Stimulated activated CD8-positive, alpha-beta memory T cell treated with anti-CD3 and anti-CD28 coated beads, Interleukin-2, amount 100 ng/mL, for 1 hour (primary cell): ENCODE results near the gene SGO2.
"Not testable (repeated sequence)": the region's sequence is repeated elsewhere in the genome, so short reads cannot be mapped to it uniquely, and the experiment has no call there.

Source experiments
- DNase-seq, 2 donors: peaks; one replicate each; pipeline ENCODE4 v3.0.0-alpha.2; 2020; ENCODE audit warnings: low read depth in 2 of 2

SGO2 gene

DNA sequence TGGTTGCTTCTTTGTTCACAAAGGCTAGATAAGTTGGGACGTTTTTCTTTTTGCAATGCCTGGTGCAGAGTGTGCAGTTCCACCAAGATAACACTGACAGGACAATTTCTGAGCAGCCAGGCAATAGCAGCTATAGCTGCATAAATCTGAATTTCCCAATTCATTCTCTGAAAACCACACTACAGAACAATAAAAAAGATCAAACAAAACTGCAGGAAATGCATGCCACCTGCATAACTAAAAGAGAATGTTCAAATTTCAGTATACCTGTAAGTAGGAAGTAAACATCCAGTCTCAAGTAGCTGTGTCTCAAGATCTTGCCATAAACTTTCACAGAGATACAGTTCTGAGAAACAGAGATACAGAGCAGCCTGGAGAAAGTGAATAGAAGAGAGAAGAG lies 10.9 kb upstream of the SGO2 start:
- DNase-seq, result no peak

- no peak for DNase-seq
These were observed 2.8 kb upstream of the SGO2 start for GRCh38 chr2:200523158-200523557.

DNA sequence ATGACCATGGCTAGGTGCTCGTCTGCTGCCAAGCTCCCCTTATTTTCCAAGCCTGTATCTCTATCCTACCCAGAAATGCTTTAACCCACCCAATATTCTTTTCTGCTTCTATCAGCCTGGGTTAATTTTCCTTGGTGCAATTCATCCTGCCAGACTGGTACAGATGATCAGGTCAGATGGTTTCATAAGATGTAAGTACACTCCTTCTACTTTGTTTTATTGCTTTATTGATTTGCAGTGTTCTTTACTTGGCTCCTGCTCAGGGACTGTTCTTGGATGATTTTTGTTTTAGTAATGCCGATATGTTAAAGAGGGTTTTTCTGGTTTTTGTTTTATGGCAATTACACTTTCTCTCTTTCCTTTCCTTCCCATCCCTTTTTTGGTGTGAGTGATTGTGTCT lies 2.4 kb upstream of the SGO2 start:
- no peak for DNase-seq

- no peak for DNase-seq
These were observed 941 bp upstream of the SGO2 start for GRCh38 chr2:200525066-200525465.

DNA sequence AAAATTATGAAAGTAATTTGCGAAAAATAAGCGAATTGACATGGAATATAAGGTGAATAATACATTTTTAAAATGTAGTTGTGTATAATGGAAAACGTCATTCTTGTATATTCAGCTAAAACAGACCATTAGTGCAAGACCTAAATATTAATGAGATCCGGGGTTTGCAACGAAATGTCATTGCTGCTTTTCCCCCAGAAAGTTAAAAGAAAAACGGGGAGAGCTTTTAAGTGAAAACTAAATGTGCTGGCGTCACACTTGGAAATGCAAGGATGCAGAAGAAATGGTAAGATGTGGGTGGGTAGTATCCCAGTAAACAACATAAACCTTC lies 491 bp upstream of the SGO2 start:
- DNase-seq, result no peak

- no peak for DNase-seq
These were observed 2.2 kb downstream of the SGO2 start for GRCh38 chr2:200528228-200528627.

DNA sequence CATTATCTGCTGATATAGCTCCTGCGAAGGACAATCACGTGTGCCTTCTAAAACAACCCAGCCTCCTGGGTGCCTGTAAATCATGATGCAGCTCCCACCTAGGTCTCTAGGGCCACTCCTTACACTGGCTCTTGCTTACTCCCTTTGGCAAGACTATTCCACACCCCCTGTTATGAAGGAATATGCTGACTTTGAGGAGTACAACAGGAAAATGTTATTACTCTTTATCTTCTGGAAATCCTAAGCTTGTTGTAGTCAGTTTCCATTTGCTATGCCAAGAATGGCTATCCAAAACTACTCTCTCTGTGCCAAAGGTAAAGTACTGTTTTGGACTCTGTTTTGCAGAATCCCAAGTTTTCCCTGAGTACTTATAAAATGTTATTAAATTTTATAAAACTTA lies 7.7 kb downstream of the SGO2 start:
- no peak for DNase-seq

GRCh38 chr2:200534572-200534971 lies 8.6 kb downstream of the SGO2 start:
- no peak for DNase-seq

DNA sequence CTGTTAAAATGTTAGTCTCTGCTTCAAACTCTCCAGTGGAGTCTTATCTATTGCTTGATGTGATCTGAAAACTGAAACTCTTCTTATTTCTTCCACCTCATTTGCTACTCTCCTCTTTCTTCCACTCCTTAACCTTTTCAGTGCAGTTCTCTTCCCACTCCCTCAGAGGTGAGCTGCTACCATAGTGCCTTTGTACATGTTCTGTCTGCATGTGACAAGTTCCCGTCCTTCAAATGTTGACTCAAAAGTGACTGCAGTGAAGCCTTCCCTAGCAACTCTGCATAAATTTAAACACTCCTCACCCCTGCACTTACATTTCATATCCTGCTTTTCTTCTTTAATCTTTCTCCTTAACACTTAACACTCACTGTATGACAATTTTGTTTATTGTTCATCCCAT lies 12.1 kb downstream of the SGO2 start:
- DNase-seq, result no peak

DNA sequence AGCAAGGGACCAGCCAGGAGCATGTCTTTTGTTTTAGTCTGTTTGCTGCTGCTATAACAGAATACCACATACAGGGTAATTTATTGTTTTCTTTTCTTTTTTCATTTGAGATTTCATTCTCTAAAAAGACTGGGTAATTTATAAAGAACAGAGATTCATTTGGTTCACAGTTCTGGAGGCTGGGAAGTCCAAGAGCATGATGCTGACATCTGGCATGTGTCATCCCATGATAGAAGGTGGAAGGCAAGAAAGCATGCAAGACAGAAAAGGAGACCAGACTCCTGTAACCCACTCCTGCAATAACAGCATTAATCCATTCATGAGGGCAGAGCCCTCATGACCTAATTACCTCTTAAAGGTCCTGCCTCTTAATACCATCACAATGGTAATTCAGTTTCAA lies 14.8 kb downstream of the SGO2 start:
- no peak for DNase-seq

DNA sequence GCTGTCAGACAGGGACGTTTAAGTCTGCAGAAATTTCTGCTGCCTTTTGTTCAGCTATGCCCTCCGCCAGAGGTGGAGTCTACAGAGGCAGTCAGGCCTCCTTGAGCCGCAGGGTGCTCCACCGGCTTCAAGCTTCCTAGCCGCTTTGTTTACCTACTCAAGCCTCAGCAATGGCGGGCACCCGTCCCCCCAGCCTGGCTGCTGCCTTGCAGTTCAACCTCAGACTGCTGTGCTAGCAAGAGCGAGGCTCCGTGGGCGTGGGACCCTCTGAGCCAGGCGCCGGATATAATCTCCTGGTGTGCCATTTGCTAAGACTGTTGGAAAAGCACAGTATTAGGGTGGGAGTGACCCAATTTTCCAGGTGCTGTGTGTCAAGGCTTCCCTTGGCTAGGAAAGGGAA lies 40.6 kb downstream of the SGO2 start:
- DNase-seq, result not testable (repeated sequence)

DNA sequence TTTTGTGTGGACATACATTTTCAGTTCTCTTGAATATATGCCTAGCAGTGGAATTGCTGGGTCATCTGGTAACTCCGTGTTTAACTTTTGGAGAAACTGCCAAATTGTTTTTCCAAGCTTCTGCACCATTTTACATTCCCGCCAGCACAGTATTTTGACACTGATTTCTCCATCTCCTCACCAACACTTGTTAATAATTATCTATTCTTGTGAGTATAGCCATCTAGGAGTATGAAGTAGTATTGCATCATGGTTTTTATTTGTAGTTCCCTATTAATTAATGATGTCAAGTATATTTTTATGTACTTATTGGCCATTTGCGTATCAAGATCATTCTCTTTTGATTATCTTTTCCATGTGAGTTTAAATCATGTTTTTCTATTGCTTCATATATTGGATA lies 41.9 kb downstream of the SGO2 start:
- no peak for DNase-seq

GRCh38 chr2:200575957-200576356 lies 50.0 kb downstream of the SGO2 start:
- DNase-seq, result no peak

DNA sequence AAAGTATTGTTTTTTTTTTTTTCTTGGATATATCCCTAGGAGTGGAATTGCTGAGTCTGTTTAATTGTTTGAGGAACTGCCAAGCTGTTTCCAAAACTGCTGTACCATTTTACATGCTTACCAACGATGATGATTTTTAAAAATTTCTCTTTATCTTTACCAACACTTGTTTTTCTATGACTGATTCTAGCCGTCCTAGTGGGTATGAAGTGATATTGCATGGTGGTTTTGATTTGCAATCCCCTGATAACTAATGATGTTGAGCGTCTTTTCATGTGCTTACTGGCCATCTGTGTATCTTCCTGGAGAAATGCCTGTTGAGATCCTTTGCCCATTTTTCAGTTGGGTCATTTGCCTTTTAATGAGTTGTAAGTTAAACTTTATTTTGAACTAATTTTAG lies 51.0 kb downstream of the SGO2 start:
- no peak for DNase-seq

GRCh38 chr2:200578778-200579177 lies 52.8 kb downstream of the SGO2 start:
- no peak for DNase-seq

DNA sequence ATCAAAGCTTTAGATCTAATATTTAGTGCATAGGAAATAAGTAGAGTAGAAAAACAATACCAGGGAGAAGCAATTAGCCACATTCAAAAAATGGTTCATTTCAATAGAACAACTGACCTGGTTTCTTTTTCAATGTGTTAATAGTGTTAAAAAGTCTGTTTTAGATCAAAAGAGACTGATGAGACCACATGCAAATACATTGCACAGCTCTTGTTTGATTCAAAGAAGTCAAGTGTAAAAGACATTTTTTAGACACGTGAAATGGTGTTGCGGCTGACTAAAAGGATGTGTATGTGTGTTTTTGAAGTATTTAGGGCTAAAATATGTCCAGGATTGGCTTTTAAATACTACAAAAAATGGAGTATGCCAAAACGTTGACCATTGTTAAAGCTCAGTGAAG lies 58.6 kb downstream of the SGO2 start:
- no peak for DNase-seq

DNA sequence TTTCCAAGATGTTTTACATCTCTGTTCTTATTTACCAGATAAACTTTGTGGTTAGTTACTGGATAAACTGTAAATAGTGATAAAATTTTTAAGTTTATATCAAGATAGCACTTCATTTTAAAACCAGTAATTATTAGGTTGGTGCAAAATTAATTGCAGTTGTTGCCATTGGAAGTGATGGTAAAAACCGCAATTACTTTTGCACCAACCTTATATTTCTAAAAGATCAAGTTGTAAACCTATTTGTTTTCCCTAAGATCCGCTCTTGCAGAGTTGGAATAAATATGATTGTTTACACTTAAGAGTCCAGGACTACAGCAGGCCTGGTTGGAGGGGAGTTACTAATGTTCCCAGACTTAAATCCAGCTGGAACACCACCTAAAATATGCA lies 59.3 kb downstream of the SGO2 start:
- no peak for DNase-seq

DNA sequence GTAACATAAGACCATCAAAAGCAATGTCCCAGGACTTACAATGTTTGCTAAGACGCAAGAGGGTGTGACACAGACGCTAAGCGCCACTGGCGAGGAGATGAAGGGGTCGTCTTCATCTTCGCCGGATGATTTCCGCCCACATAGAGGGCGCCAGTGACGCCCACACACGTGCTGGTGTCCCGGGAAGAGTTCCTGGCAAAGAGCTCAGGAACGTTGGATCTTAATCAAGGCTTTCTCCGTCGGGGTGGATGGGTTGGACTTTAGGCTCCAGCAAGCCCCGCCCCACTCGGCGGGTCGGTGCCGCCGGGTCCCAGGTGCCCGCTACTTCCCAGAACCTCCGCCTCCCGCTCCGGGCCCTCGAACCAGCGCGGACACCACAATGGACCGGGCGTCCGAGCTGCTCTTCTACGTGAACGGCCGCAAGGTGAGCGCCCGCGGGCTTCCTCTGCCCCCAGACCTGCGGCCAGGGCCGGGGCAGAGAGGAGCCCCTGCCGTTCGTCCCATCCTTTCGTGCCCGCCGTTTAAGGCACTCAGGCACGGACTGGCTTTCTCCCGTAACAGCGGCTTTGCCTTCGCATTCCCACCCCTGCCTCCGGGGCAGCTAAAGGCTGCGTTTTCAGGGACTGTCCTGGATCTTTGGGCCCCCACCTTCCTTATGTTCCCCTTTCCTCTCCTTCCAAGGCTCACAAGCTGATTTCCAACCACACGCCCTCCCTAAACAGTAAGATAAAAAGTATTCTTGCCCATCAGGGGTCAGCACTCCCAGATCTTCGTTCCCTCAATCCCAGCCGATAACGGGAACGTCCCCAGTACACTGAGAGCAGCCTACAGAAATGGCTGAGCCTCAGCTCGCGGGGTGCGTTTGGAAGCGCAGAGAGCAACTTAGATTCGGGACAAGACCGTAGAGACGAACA lies 60.0 kb downstream of the SGO2 start, which contains the start of gene AOX1:
Gene AOX1 (plus strand): TSS at position 285 of the 914 bp plus-strand sequence. CDS start 95 bp downstream, at position 380.
- no peak for DNase-seq

- no peak for DNase-seq
These were observed 60.6 kb downstream of the SGO2 start for GRCh38 chr2:200586644-200586975.

DNA sequence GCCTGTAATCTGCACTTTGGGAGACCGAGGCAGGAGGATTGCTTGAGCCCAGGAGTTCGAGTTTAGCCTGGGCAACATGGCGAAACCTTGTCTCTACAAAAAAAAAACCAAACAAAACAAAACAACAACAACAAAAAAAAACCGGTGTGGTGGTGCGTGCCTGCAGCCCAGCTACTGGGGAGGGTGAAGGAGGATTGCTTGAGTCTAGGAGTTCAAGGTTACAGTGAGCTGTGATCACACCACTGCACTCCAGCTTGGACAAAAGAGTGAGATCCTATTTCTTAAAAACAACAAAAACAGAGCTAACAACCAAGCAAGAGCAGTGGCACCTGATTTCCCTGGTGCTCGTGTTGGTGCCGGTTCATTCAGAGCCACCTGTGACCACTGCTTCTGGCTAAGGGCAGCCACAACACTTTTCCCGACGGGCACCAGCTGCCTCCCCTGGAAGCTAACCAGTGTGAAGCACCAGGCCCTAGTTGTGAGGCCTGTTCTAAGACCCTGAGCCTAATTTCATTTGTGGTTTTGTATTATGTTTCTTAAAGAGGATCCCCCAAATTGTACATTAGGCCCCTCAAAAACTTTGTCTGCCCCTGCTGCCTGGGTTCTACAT lies 61.1 kb downstream of the SGO2 start:
- DNase-seq, result no peak

DNA sequence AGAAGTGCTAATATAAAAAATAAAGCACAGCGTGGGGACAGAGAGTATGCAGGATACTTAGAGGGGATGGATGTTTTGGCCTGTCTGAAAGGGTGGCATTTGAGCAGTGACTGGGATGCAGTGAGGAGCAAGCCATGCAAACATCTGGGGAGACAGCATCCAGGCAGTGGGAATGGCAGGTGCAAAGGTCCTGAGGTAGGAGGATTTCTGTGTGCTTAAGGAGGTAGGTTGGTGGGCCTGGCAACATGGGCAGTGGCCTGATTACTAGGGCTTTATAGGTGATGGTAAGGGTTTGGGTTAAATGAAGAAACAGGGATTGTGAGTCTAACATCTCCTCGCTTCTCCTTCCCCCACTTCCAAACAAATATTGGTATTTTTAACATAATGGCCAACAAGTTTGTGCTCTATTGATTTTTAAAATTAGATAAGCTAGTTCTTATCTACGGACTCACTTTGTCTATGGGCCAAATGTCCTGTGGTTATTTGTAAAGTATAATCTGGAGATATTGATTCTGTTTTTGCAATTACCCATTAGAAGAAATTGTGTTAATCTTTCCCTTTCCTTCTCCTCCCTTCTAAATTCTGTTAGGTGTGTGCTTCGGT lies 62.2 kb downstream of the SGO2 start:
- DNase-seq, result no peak

DNA sequence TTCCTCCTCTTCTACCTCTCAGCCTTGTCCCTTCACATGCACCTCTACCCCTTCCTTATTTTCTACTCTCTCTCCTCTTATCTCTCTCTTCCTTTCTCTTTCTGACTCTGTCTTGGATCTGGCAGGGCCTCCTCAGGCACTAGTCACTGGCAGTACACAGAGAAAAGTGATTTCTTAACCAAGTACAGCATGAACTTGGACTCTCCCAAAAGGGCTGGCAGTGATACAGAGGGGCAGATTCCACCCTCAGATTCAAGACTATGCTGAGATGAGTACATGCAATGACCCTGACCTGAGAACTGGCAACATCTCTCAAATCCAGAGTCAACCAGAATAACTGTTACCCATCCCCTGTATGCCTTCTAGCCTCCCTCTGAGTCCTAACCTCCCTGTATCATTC lies 64.1 kb downstream of the SGO2 start:
- DNase-seq, result no peak

DNA sequence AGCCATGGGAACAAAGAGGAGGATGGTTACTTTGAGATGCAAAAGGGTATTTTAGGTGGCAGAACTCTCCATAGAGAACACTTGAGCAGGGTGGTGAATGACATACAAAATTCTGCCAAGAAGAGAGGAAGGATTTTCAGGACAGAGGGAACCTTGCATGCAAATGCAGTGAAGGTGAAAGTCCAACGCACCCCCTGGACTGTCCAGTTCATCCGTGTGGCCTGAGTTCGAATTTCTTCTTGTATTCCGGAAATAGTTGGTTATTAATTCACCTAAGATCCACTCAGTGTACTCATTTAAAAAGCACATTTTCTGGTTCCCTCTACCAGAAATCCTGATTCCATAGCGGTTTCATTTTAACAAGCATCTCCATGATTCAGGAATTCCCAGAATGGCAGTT lies 65.3 kb downstream of the SGO2 start:
- DNase-seq, result no peak
